Fibroblast of villous mesenchyme (primary cell): Measurements from ENCODE around the gene TRABD2B. TPM values are rescaled to one million over a fixed set of nuclear protein-coding genes. Genes with fewer than 3 reads are reported as not detected.
"Not testable (repeated sequence)": the region's sequence is repeated elsewhere in the genome, so short reads cannot be mapped to it uniquely, and the experiment has no call there.

Experiments used
- DNase-seq: peaks from one replicate; pipeline ENCODE4 v3.0.0-alpha.2; 2010; ENCODE audit warnings: low read depth
- H3K4me3 ChIP-seq: 2 replicates; pipeline ENCODE4 v1.5.1; 2011; ENCODE audit warnings: low read depth, mild to moderate bottlenecking, low read length
- CTCF ChIP-seq: IDR thresholded peaks from 2 replicates; pipeline ENCODE4 v1.5.1; 2012; ENCODE audit warnings: low read depth, mild to moderate bottlenecking, low read length; ENCODE audit not compliant: insufficient read depth
- total RNA-seq: library from RNA; depleted of rRNA; stranded (reverse); fragments of >200 nt; gene quantifications from 2 replicates; pipeline ENCODE4 v1.2.3, GENCODE V29; 2012

The TRABD2B gene
- total RNA-seq, 1 donor = not detected

DNA sequence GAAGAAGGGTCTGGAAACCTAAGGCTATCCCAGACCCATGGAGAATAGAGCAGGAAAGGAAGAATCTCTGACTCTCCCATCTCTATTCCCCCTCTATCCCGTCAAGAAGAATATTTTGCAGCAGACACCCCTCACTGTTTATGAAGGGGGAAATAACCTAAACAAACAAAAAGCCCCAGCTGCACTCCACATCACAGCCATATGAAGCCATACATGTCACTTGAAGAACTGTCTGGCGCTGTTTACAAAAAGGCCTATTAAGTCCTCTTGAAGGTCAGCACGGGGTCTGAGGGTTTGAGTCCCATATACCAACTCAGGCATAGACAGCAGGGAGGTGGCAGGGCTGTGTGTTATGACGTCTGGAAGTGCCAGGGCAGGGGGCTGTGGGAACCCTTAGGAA, 31.4 kb downstream of the TRABD2B start:
- no peak overlapping the region for H3K4me3 ChIP-seq
- DNase-seq = no peak
- TF ChIP-seq CTCF = no peak

DNA sequence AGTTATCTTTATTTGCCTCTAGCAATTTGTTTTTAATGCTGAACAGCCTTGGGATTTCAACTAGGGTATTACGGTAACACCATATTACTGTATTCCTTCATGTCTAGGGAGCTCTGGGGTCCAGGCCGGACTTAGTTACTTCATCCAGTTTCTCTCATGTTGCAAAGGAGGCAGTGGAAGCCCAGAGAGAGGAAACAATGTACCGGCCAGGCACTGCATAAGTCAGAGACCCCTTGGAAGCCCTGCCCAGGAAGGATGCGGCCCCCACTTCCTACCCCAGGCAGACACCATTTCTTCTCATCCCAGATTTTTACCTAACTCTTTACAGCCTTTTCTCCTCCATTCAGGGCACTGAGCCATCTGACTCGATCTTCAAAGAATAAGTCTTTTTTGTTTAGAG, 32.5 kb downstream of the TRABD2B start:
- DNase-seq = no peak
- TF ChIP-seq CTCF = no peak
- H3K4me3 ChIP-seq = no peak overlapping the region

DNA sequence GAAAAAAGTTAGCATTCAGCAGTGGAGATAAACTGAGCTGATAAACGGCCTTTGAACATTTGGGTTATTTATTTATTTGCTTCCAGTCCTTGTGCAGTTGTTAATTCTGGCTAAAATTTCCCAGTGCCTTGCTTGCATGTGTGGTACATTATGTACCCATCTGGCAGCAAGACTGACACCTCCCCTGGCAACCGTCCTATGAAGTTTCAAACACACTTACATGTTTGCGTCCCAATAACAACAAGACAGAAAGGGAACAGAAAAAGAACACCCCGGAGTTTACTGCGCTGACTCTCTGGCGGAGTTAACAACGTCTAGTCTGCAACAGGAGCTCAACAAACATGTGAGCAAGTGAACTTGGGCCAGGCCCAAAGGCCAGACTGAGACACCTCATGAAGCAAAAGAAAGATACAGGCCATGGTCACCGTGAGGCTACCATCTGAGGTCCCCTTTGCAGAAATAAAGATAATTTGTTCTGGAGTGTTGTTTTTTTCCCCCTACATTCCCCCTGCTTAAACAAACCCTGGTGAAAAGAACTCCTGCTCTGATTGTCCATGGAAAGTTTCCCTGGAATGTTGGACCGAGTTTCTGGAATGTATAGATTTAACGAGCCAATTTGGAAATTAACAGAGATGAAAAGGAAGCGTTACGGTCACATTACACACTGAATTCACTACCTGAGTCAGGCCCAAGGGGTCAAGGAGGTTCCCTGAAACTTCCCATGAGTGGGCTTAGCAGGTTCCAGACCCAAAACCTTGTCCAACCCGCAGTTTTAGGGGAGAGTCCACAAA, 33.4 kb downstream of the TRABD2B start:
- no peak for TF ChIP-seq CTCF
- DNase-seq = no peak
- H3K4me3 ChIP-seq = no peak overlapping the region

GRCh38 chr1:47962750-47963492, 34.3 kb downstream of the TRABD2B start:
- no peak for DNase-seq
- H3K4me3 ChIP-seq = no peak overlapping the region
- TF ChIP-seq CTCF = no peak

DNA sequence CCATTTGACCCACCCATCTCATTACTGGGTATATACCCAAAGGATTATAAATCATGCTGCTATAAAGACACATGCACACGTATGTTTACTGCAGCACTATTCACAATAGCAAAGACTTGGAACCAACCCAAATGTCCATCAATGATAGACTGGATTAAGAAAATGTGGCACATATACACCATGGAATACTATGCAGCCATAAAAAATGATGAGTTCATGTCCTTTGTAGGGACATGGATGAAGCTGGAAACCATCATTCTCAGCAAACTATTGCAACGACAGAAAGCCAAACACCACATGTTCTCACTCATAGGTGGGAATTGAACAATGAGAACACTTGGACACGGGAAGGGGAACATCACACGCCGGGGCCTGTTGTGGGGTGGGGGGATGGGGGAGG, 35.4 kb downstream of the TRABD2B start:
- not testable (repeated sequence) for DNase-seq, H3K4me3 ChIP-seq

DNA sequence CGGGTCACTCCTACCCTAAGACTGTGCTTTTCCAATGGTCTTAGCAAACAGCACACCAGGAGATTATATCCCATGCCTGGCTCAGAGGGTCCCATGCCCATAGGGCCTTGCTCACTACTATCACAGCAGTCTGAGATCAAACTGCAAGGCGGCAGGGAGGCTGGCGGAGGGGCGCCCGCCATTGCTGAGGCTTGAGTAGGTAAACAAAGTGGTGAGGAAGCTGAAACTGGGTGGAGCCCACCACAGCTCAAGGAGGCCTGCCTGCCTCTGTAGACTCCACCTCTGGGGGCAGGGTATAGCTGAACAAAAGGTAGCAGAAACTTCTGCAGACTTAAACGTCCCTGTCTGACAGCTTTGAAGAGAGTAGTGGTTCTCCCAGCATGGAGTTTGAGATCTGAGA, 40.7 kb downstream of the TRABD2B start:
- not testable (repeated sequence) for DNase-seq, H3K4me3 ChIP-seq

DNA sequence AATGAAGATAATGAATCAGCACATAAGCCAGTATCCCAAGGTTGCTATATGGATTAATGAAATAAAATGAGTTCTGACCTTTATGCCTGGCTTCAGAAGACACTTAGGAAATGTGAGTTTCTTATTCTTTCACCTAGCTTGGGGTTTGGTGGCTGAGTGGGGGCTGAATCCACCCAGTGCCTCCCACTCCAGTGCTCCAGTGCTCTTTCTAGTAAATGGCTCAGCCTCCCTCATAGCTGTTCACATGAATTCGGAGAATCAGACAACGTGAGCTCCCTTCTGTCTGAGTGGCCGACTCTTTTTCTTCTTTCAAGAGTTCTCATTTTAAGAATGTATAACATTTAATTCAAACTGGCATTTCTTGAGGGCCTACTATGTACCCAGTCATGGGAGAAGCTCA, 43.5 kb downstream of the TRABD2B start:
- no peak for DNase-seq
- H3K4me3 ChIP-seq = no peak overlapping the region
- no peak for TF ChIP-seq CTCF
